ENCODE results near the gene DSG2.

- TF ChIP-seq, protein P1, sequence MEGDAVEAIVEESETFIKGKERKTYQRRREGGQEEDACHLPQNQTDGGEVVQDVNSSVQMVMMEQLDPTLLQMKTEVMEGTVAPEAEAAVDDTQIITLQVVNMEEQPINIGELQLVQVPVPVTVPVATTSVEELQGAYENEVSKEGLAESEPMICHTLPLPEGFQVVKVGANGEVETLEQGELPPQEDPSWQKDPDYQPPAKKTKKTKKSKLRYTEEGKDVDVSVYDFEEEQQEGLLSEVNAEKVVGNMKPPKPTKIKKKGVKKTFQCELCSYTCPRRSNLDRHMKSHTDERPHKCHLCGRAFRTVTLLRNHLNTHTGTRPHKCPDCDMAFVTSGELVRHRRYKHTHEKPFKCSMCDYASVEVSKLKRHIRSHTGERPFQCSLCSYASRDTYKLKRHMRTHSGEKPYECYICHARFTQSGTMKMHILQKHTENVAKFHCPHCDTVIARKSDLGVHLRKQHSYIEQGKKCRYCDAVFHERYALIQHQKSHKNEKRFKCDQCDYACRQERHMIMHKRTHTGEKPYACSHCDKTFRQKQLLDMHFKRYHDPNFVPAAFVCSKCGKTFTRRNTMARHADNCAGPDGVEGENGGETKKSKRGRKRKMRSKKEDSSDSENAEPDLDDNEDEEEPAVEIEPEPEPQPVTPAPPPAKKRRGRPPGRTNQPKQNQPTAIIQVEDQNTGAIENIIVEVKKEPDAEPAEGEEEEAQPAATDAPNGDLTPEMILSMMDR (conservative IDR thresholded peaks at IDR 0.05 in 1 of 2, IDR thresholded peaks at IDR 0.05 in 1 of 2; ENCODE audit: extremely low read depth in 1 of 2, insufficient read depth in 1 of 2, low read depth in 1 of 2, low read length in 2 of 2) = no peak
- TF ChIP-seq EZH2 (IDR thresholded peaks at IDR 0.05; ENCODE audit: borderline replicate concordance, low read length) = no peak
Measured at GRCh38 chr18:31566576-31567306, 68.8 kb downstream of the DSG2 start.
